ENCODE measurements around the gene KIF16B. TPM values are rescaled to one million over a fixed set of nuclear protein-coding genes. Genes with fewer than 3 reads are reported as not detected.

The KIF16B gene
- total RNA-seq, 2 experiments from 2014 or later, result 3.5 to 4.2 TPM

DNA sequence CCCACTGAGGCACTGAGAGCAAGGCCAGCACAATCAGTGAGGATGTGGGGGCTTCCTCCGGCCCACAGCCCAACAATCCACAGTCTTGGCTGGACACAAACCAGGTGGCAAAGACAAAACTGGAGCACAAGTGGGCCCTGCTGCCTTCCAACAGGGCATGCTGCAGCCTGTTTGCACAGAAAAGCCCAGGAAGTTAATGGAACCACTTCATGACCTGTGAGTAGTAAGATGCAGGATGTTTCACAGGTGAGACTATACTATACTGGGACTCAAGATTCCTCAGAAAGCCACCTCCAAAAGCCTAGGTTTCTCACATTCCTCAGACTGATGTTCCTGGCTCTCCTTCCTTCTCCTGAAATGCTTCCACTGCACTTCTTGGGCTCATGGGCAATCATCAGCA, 235.5 kb downstream of the KIF16B start:
- intact Hi-C loops (cut with micrococcal nuclease), result no loop called here
- Mint-ChIP-seq H3K9me3 (peaks cover 10% of the 10 kb centered on the region), H3K4me1 (ENCODE audit: low read depth) (no peaks in the 10 kb centered on the region), H3K36me3 (ENCODE audit: low read depth) (peaks cover 19% of the 10 kb centered on the region), H3K4me3 (no peak overlapping the region), H3K27me3 (no peaks in the 10 kb centered on the region), H3K27ac (no peak overlapping the region)
- TF ChIP-seq, protein P1, sequence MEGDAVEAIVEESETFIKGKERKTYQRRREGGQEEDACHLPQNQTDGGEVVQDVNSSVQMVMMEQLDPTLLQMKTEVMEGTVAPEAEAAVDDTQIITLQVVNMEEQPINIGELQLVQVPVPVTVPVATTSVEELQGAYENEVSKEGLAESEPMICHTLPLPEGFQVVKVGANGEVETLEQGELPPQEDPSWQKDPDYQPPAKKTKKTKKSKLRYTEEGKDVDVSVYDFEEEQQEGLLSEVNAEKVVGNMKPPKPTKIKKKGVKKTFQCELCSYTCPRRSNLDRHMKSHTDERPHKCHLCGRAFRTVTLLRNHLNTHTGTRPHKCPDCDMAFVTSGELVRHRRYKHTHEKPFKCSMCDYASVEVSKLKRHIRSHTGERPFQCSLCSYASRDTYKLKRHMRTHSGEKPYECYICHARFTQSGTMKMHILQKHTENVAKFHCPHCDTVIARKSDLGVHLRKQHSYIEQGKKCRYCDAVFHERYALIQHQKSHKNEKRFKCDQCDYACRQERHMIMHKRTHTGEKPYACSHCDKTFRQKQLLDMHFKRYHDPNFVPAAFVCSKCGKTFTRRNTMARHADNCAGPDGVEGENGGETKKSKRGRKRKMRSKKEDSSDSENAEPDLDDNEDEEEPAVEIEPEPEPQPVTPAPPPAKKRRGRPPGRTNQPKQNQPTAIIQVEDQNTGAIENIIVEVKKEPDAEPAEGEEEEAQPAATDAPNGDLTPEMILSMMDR (IDR thresholded peaks at IDR 0.05), result no peak
- DNase-seq (no peak), ATAC-seq (no peak)
- ChIA-PET POLR2A (no interaction called here), CTCF (no interaction called here)

DNA sequence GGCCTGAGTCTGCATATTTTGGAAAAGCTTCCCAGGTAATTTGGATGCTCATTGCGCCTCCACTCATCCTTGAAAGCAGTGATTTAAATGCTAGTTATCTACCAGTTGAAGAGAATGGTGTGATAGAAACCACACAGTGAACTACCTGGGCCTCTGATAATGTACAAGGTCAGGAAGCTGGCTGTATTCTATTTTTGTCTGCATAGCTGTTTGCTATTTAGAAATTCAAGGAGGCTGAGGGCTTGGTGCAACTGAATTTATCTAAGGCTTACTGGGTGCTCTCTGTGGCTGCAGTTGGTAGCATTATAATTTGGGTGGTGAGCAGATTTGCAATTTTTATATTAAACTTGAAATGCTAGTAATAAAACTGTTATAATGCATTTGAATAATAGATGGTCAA, 245.6 kb downstream of the KIF16B start:
- CTCF ChIA-PET, result no interaction called here
- no peak for DNase-seq
- TF ChIP-seq, protein P1 (IDR thresholded peaks at IDR 0.05), result no peak
- no peak overlapping the region for H3K27ac Mint-ChIP-seq
- POLR2A ChIA-PET, result no interaction called here
- no peak overlapping the region for H3K4me3 Mint-ChIP-seq
- no peak for ATAC-seq
- no peaks in the 10 kb centered on the region for H3K27me3 Mint-ChIP-seq
- no peaks in the 10 kb centered on the region for H3K4me1 Mint-ChIP-seq (ENCODE audit: low read depth)
- H3K9me3 Mint-ChIP-seq, result peaks cover 1% of the 10 kb centered on the region
- intact Hi-C loops (cut with micrococcal nuclease), result no loop called here
- H3K36me3 Mint-ChIP-seq (ENCODE audit: low read depth), result peaks cover 14% of the 10 kb centered on the region

DNA sequence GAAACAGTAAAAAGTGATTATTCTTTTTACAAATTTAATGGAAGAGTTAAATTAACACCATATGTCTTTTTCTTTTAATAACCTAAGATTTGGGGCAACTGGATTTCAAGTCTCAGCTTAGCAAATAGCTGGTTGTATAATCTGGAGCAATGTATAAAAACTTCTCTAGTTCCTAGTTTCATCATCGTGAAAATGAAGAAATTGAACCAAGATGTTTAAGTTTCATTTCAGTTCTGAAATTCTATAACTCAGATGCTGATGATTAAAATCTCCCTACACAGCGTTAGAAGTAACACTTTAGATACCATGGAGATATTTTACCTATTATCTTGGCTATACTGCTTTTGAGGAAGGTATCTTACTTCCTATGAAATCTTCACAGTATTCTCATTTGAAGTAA, 252.0 kb downstream of the KIF16B start:
- DNase-seq, result no peak
- intact Hi-C loops (cut with micrococcal nuclease), result no loop called here
- H3K27me3 Mint-ChIP-seq, result no peaks in the 10 kb centered on the region
- no peak overlapping the region for H3K27ac Mint-ChIP-seq
- no peak for ATAC-seq
- ChIA-PET POLR2A (no interaction called here), CTCF (no interaction called here)
- H3K9me3 Mint-ChIP-seq, result peaks cover 1% of the 10 kb centered on the region
- H3K4me3 Mint-ChIP-seq, result no peak overlapping the region
- H3K4me1 Mint-ChIP-seq (ENCODE audit: low read depth), result no peaks in the 10 kb centered on the region
- TF ChIP-seq, protein P1 (IDR thresholded peaks at IDR 0.05), result no peak
- peaks cover 4% of the 10 kb centered on the region for H3K36me3 Mint-ChIP-seq (ENCODE audit: low read depth)

- no peak overlapping the region for H3K27ac Mint-ChIP-seq
- no peak for ATAC-seq
- no peaks in the 10 kb centered on the region for H3K27me3 Mint-ChIP-seq
- POLR2A ChIA-PET, result no interaction called here
- H3K9me3 Mint-ChIP-seq, result no peaks in the 10 kb centered on the region
- CTCF ChIA-PET, result no interaction called here
- peaks cover 9% of the 10 kb centered on the region for H3K36me3 Mint-ChIP-seq (ENCODE audit: low read depth)
- intact Hi-C loops (cut with micrococcal nuclease), result no loop called here
- no peak overlapping the region for H3K4me3 Mint-ChIP-seq
- H3K4me1 Mint-ChIP-seq (ENCODE audit: low read depth), result no peaks in the 10 kb centered on the region
- no peak for DNase-seq
- TF ChIP-seq, protein P1 (IDR thresholded peaks at IDR 0.05), result no peak
These were observed 255.5 kb downstream of the KIF16B start for GRCh38 chr20:16317445-16318362.

DNA sequence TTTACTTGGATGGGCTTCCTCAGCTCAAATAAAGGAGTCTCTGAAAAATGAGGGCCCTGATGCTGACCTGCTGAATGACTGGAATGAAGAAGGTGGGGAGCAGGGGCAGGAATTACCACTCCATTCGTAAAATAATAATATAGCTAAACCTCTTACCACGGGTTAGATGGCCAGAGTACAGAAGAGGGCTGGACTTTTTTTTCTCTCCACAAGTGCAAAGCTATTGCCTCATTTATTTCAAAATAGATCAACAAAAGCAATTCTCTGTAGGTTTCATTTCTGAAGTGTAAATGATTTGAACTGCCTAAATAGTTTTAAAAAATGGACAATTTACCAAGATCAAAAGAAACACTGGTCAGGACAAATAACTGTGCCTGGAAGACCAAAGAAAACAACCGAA, 256.7 kb downstream of the KIF16B start:
- intact Hi-C loops (cut with micrococcal nuclease), result no loop called here
- CTCF ChIA-PET, result no interaction called here
- H3K27ac Mint-ChIP-seq, result no peak overlapping the region
- no peaks in the 10 kb centered on the region for H3K27me3 Mint-ChIP-seq
- H3K9me3 Mint-ChIP-seq, result no peaks in the 10 kb centered on the region
- POLR2A ChIA-PET, result no interaction called here
- H3K36me3 Mint-ChIP-seq (ENCODE audit: low read depth), result peaks cover 10% of the 10 kb centered on the region
- no peaks in the 10 kb centered on the region for H3K4me1 Mint-ChIP-seq (ENCODE audit: low read depth)
- TF ChIP-seq, protein P1 (IDR thresholded peaks at IDR 0.05), result no peak
- H3K4me3 Mint-ChIP-seq, result no peak overlapping the region
- DNase-seq, result no peak
- no peak for ATAC-seq
